Lower lobe of right lung (tissue), 2 donors: ENCODE results near the gene ANKRD42. TPM values are rescaled to one million over a fixed set of nuclear protein-coding genes. Genes with fewer than 3 reads are reported as not detected.

Experiments
- ATAC-seq, 2 donors: fragments of 200-7000 bp; cut with Tn5 transposase; one replicate each; pipeline ENCODE4 v1.9.1; 2020 to 2022; ENCODE audit warnings: mild to moderate bottlenecking in 2 of 2, moderate library complexity in 2 of 2
- DNase-seq: peaks from one replicate; pipeline ENCODE4 v3.0.0-alpha.2; 2020
- H3K27ac ChIP-seq: fragments of 200-600 bp; one replicate; pipeline ENCODE4 v1.8.0; 2022
- H3K27me3 ChIP-seq: fragments of 200-600 bp; one replicate; pipeline ENCODE4 v1.8.0; 2022; ENCODE audit warnings: low read depth
- H3K36me3 ChIP-seq: fragments of 200-600 bp; one replicate; pipeline ENCODE4 v1.8.0; 2022; ENCODE audit warnings: mild to moderate bottlenecking
- H3K4me1 ChIP-seq: fragments of 200-600 bp; one replicate; pipeline ENCODE4 v1.8.0; 2022
- H3K4me3 ChIP-seq: fragments of 200-600 bp; one replicate; pipeline ENCODE4 v1.8.0; 2022; ENCODE audit warnings: mild to moderate bottlenecking
- H3K9me3 ChIP-seq: fragments of 200-600 bp; one replicate; pipeline ENCODE4 v1.8.0; 2022
- CTCF ChIP-seq: fragments of 200-600 bp; IDR thresholded peaks from one replicate; pipeline ENCODE4 v1.8.0; 2022; ENCODE audit warnings: antibody characterized with exemption, mild to moderate bottlenecking
- intact Hi-C: fragments of 100-400 bp; cut with DNase I; formaldehyde crosslinking; loops from one replicate; pipeline ENCODE4 v1.11.0; 2022
- long read RNA-seq: library from polyadenylated mRNA; unstranded; transcript quantifications from one replicate; pipeline ENCODE4 v2.0.0, GENCODE V29; 2021
- total RNA-seq: library from RNA; stranded (reverse); fragmentation: NEBNext Ultra II Directional; extraction: Animal tissue kit (Norgen Biotek cat#: 25700); gene quantifications from one replicate; pipeline ENCODE4 v1.2.1, GENCODE V29; 2021
- donor health status: DM: no; HTN: yes; CAD: no; lungs with severe emphysema.

Gene ANKRD42
- total RNA-seq = 15.9 TPM
- long read RNA-seq, full-length matches to known transcripts = 9 of 26 reads
- long read RNA-seq, partial matches to known transcripts = 5 of 26 reads
- long read RNA-seq, other reads (novel, unspliced or antisense) = 12 of 26 reads

GRCh38 chr11:83193315-83194280 lies at the start of gene ANKRD42:
TSS of gene ANKRD42 (plus strand) at chr11:83193712. CDS start at chr11:83194671, 959 bp downstream.
- H3K4me1 ChIP-seq = peaks cover 33% of the 10 kb centered on the region
- intact Hi-C loops = loop anchor here (10.0 kb wide), 1 partner anchor 289 kb away; the partner anchor contains the start of genes DDIAS and PRCP
- no peak for TF ChIP-seq CTCF

GRCh38 chr11:83147895-83148294 lies 45.6 kb upstream of the ANKRD42 start:
- no peaks in the 10 kb centered on the region for H3K4me1 ChIP-seq
- H3K9me3 ChIP-seq = no peaks in the 10 kb centered on the region
- no peak for TF ChIP-seq CTCF
- no peaks in the 10 kb centered on the region for H3K36me3 ChIP-seq
- no peak overlapping the region for H3K27ac ChIP-seq
- no peak for DNase-seq
- no peak for ATAC-seq
- H3K4me3 ChIP-seq = no peak overlapping the region
- intact Hi-C loops = no loop called here
- no peaks in the 10 kb centered on the region for H3K27me3 ChIP-seq

More at GRCh38 chr11:83193315-83194280, at the start of gene ANKRD42:
- peak within 1 kb of the TSS; percentile 94 for H3K27ac ChIP-seq
- H3K9me3 ChIP-seq = no peaks in the 10 kb centered on the region
- no peaks in the 10 kb centered on the region for H3K27me3 ChIP-seq
- ATAC-seq (peak; percentile 96 to 98), DNase-seq (peak; percentile 95)
- peak within 1 kb of the TSS; percentile 85 for H3K4me3 ChIP-seq
- peaks cover 34% of the 10 kb centered on the region for H3K36me3 ChIP-seq

GRCh38 chr11:83150450-83150849 lies 43.1 kb upstream of the ANKRD42 start:
- no peak overlapping the region for H3K27ac ChIP-seq
- no peaks in the 10 kb centered on the region for H3K36me3 ChIP-seq
- no peak for DNase-seq
- H3K4me1 ChIP-seq = no peaks in the 10 kb centered on the region
- TF ChIP-seq CTCF = no peak
- H3K4me3 ChIP-seq = no peak overlapping the region
- no peaks in the 10 kb centered on the region for H3K27me3 ChIP-seq
- intact Hi-C loops = no loop called here
- no peaks in the 10 kb centered on the region for H3K9me3 ChIP-seq
- no peak for ATAC-seq

GRCh38 chr11:83151274-83151977 lies 42.1 kb upstream of the ANKRD42 start:
- DNase-seq = no peak
- no peaks in the 10 kb centered on the region for H3K36me3 ChIP-seq
- H3K4me3 ChIP-seq = no peak overlapping the region
- H3K9me3 ChIP-seq = no peaks in the 10 kb centered on the region
- intact Hi-C loops = no loop called here
- no peak overlapping the region for H3K27ac ChIP-seq
- no peaks in the 10 kb centered on the region for H3K4me1 ChIP-seq
- no peak for ATAC-seq
- no peak for TF ChIP-seq CTCF
- H3K27me3 ChIP-seq = no peaks in the 10 kb centered on the region

GRCh38 chr11:83152264-83152663 lies 41.2 kb upstream of the ANKRD42 start:
- intact Hi-C loops = no loop called here
- Histone ChIP-seq H3K4me3 (no peak overlapping the region), H3K27ac (no peak overlapping the region), H3K9me3 (no peaks in the 10 kb centered on the region), H3K36me3 (no peaks in the 10 kb centered on the region), H3K27me3 (no peaks in the 10 kb centered on the region), H3K4me1 (no peaks in the 10 kb centered on the region)
- DNase-seq = no peak
- ATAC-seq = no peak
- TF ChIP-seq CTCF = no peak
